Peyer's patch (tissue), 4 donors: ENCODE measurements around the gene MACROD2.

Experiments used
- CTCF ChIP-seq, 6 experiments: fragments of 450-650 bp in 4 of 6; fragments of 200-600 bp in 2 of 6; sonication (generic) in 1 of 6; IDR thresholded peaks; one replicate each; pipeline ENCODE4 v1.5.1; 2017 to 2019; ENCODE audit warnings: antibody characterized with exemption in 6 of 6, mild to moderate bottlenecking in 3 of 6, moderate library complexity in 1 of 6
- POLR2A ChIP-seq, 2 donors: fragments of 450-650 bp; IDR thresholded peaks; one replicate each; pipeline ENCODE4 v1.5.1; 2017; ENCODE audit warnings: antibody characterized with exemption in 2 of 2, mild to moderate bottlenecking in 2 of 2, moderate library complexity in 2 of 2

DNA sequence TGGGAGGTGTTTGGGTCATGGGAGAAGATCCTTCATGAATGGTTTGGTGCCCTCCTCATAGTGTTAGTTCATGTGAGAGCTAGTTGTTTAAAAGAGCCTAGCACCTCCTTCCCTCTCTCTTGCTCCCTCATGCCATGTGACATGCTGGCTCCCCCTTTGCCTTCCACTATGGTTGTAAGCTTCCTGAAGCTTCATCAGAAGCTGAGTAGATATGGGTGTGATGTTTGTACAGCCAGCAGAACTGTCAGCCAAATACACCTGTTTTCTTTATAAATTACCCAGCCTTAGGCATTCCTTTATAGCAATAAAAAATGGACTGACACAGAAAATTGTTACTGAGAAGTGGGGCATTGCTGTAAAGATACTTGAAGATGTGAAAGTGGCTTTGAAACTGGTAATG is 1073.2 kb downstream of the MACROD2 start:
- TF ChIP-seq CTCF (IDR thresholded peaks at IDR 0.05) (no peak), POLR2A (IDR thresholded peaks at IDR 0.05) (no peak)
